Uterus (tissue), 4 donors: ENCODE results near the gene AFF4. TPM values are rescaled to one million over a fixed set of nuclear protein-coding genes. Genes with fewer than 3 reads are reported as not detected.
"Not testable (repeated sequence)": the region's sequence is repeated elsewhere in the genome, so short reads cannot be mapped to it uniquely, and the experiment has no call there.

Experiments
- DNase-seq, 2 donors: peaks; one replicate each; pipeline ENCODE4 v3.0.0-alpha.2; 2019 to 2020
- H3K27ac ChIP-seq, 2 donors: fragments of 200-600 bp; sonication (generic); 1 replicate in 1 of 2; 2 replicates in 1 of 2; pipeline ENCODE4 v1.5.1; 2016 to 2018
- H3K27me3 ChIP-seq, 2 donors: fragments of 200-600 bp; sonication (generic); one replicate each; pipeline ENCODE4 v1.5.1; 2018 to 2019; ENCODE audit warnings: control low read depth in 1 of 2
- H3K36me3 ChIP-seq, 2 donors: fragments of 200-600 bp; sonication (generic); one replicate each; pipeline ENCODE4 v1.5.1; 2019; ENCODE audit warnings: control low read depth in 1 of 2
- H3K4me1 ChIP-seq, 2 donors: fragments of 200-600 bp; sonication (generic); one replicate each; pipeline ENCODE4 v1.5.1; 2018 to 2019; ENCODE audit warnings: control low read depth in 1 of 2
- H3K4me3 ChIP-seq, 2 donors: fragments of 200-600 bp; sonication (generic); 1 replicate in 1 of 2; 2 replicates in 1 of 2; pipeline ENCODE4 v1.5.1; 2018 to 2019; ENCODE audit warnings: mild to moderate bottlenecking in 1 of 2
- H3K9me3 ChIP-seq, 2 donors: fragments of 200-600 bp; sonication (generic); one replicate each; pipeline ENCODE4 v1.5.1; 2019; ENCODE audit warnings: control low read depth in 1 of 2
- CTCF ChIP-seq, 4 experiments: fragments of 200-600 bp in 2 of 4; fragments of 450-650 bp in 2 of 4; sonication (generic) in 2 of 4; IDR thresholded peaks; one replicate each; pipeline ENCODE4 v1.5.1; 2016 to 2019; ENCODE audit warnings: antibody characterized with exemption in 4 of 4, mild to moderate bottlenecking in 2 of 4, moderate library complexity in 1 of 4
- POLR2A ChIP-seq, 2 donors: fragments of 450-650 bp; IDR thresholded peaks; one replicate each; pipeline ENCODE4 v1.6.1; 2016; ENCODE audit warnings: antibody characterized with exemption in 2 of 2, mild to moderate bottlenecking in 1 of 2, moderate library complexity in 1 of 2
- intact Hi-C: fragments of 100-400 bp; cut with DNase I; formaldehyde crosslinking; loops from one replicate; pipeline ENCODE4 v1.15.1; 2023; ENCODE audit warnings: low total_unique reads
- total RNA-seq, 4 donors: library from RNA; depleted of rRNA in 3 of 4; stranded (reverse); fragments of >200 nt in 3 of 4; gene quantifications; one replicate each; pipeline versions ENCODE4 v1.1.0 to v1.2.4, GENCODE V29; 2014 to 2023
- donor health status: DM: yes; HTN: yes; CAD: no.

Gene AFF4
- total RNA-seq, 4 donors from 2014 or later: 39.1 to 104 (median 66.5) TPM

GRCh38 chr5:132961887-132962286, 1.5 kb downstream of the AFF4 start:
- Histone ChIP-seq H3K4me3 (peak overlapping the region; percentile 64 to 87), H3K4me1 (peaks cover 0 to 2% of the 10 kb centered on the region in 2 donors), H3K36me3 (no peaks in the 10 kb centered on the region), H3K9me3 (no peaks in the 10 kb centered on the region), H3K27ac (peak overlapping the region; percentile 96 to 99), H3K27me3 (no peaks in the 10 kb centered on the region)
- TF ChIP-seq POLR2A (IDR thresholded peaks at IDR 0.05) (no peak), CTCF (IDR thresholded peaks at IDR 0.05) (no peak)
- no peak for DNase-seq
- intact Hi-C loops: no loop called here

- intact Hi-C loops, H3K9me3 ChIP-seq, H3K36me3 ChIP-seq, DNase-seq, H3K27me3 ChIP-seq, H3K4me1 ChIP-seq: not testable (repeated sequence)
- Histone ChIP-seq H3K27ac (peak overlapping the region; percentile 96 to 99), H3K4me3 (peak overlapping the region in 1 of 2 donors; percentile 64)
Measured at GRCh38 chr5:132961123-132961815, 2.2 kb downstream of the AFF4 start.

- DNase-seq, H3K4me3 ChIP-seq, H3K27ac ChIP-seq, H3K36me3 ChIP-seq, intact Hi-C loops, H3K4me1 ChIP-seq, H3K9me3 ChIP-seq, H3K27me3 ChIP-seq: not testable (repeated sequence)
Measured at GRCh38 chr5:132956166-132956799, 7.2 kb downstream of the AFF4 start.

- Histone ChIP-seq H3K27ac (no peak overlapping the region), H3K4me1 (peaks cover 0 to 5% of the 10 kb centered on the region in 2 donors), H3K27me3 (no peaks in the 10 kb centered on the region), H3K9me3 (no peaks in the 10 kb centered on the region), H3K36me3 (no peaks in the 10 kb centered on the region), H3K4me3 (no peak overlapping the region)
- DNase-seq: no peak
- no peak for TF ChIP-seq POLR2A (IDR thresholded peaks at IDR 0.05)
- TF ChIP-seq CTCF (IDR thresholded peaks at IDR 0.05): no peak
- intact Hi-C loops: no loop called here
Measured at GRCh38 chr5:132953710-132954109, 9.7 kb downstream of the AFF4 start.

- intact Hi-C loops: no loop called here
- Histone ChIP-seq H3K4me1 (peaks cover 0 to 5% of the 10 kb centered on the region in 2 donors), H3K4me3 (no peak overlapping the region), H3K36me3 (no peaks in the 10 kb centered on the region), H3K27me3 (no peaks in the 10 kb centered on the region), H3K27ac (no peak overlapping the region), H3K9me3 (no peaks in the 10 kb centered on the region)
- no peak for DNase-seq
- TF ChIP-seq POLR2A (IDR thresholded peaks at IDR 0.05) (no peak), CTCF (IDR thresholded peaks at IDR 0.05) (no peak)
Measured at GRCh38 chr5:132952829-132953228, 10.6 kb downstream of the AFF4 start.

GRCh38 chr5:132951897-132952296, 11.5 kb downstream of the AFF4 start:
- no peaks in the 10 kb centered on the region for H3K27me3 ChIP-seq
- intact Hi-C loops: no loop called here
- no peak for DNase-seq
- H3K4me3 ChIP-seq: no peak overlapping the region
- H3K36me3 ChIP-seq: no peaks in the 10 kb centered on the region
- H3K9me3 ChIP-seq: no peaks in the 10 kb centered on the region
- no peak for TF ChIP-seq CTCF (IDR thresholded peaks at IDR 0.05)
- TF ChIP-seq POLR2A (IDR thresholded peaks at IDR 0.05): no peak
- H3K4me1 ChIP-seq: peaks cover 0 to 5% of the 10 kb centered on the region in 2 donors
- no peak overlapping the region for H3K27ac ChIP-seq
